ENCODE data around the gene CREB3L2. TPM values are rescaled to one million over a fixed set of nuclear protein-coding genes. Genes with fewer than 3 reads are reported as not detected.
A peak's percentile ranks its signal among the peaks of the same experiment; 100 is the strongest.

Gene CREB3L2
- total RNA-seq, 1 experiment from 2014 or later, result 60.6 TPM

- H3K36me3 Mint-ChIP-seq, result peaks cover 63% of the 10 kb centered on the region
- H3K27me3 Mint-ChIP-seq (ENCODE audit: low read depth), result peaks cover 3% of the 10 kb centered on the region; the same call in 1 of the 2 replicates
- DNase-seq (ENCODE audit: low spot score), result no peak
- H3K4me1 Mint-ChIP-seq, result peaks cover 23% of the 10 kb centered on the region
- no peak overlapping the region for H3K27ac Mint-ChIP-seq
- TF ChIP-seq ZSCAN18 (CRISPR knock-in tag; IDR thresholded peaks at IDR 0.05) (no peak), ZNF671 (CRISPR knock-in tag; IDR thresholded peaks at IDR 0.05) (no peak), ZNF416 (CRISPR knock-in tag; IDR thresholded peaks at IDR 0.05) (no peak)
- no peak for ATAC-seq
- peaks cover 72% of the 10 kb centered on the region for H3K9me3 Mint-ChIP-seq
- POLR2A ChIA-PET, result no interaction called here
- CTCF ChIA-PET, result no interaction called here
- H3K4me3 Mint-ChIP-seq, result no peak overlapping the region
Observed at GRCh38 chr7:138036135-138036534, 34.2 kb upstream of the CREB3L2 start.

- H3K27ac Mint-ChIP-seq, result no peak overlapping the region
- peaks cover 34% of the 10 kb centered on the region for H3K36me3 Mint-ChIP-seq
- H3K9me3 Mint-ChIP-seq, result peaks cover 43% of the 10 kb centered on the region
- ATAC-seq (no peak; the same call in 1 of the 2 replicates), DNase-seq (ENCODE audit: low spot score) (no peak)
- peaks cover 46% of the 10 kb centered on the region for H3K4me1 Mint-ChIP-seq
- no peak overlapping the region for H3K4me3 Mint-ChIP-seq
- TF ChIP-seq NFYB (CRISPR knock-in tag; conservative IDR thresholded peaks at IDR 0.05; ENCODE audit: low read depth) (no peak), E2F1 (CRISPR knock-in tag; IDR thresholded peaks at IDR 0.05) (no peak)
- peaks cover 3% of the 10 kb centered on the region; the same call in 1 of the 2 replicates for H3K27me3 Mint-ChIP-seq (ENCODE audit: low read depth)
- CTCF ChIA-PET, result interaction anchor here (0.8 to 1.3 kb wide), 2 partner anchors 24 to 31 kb away, joined by 3 read pairs; partner anchors contain the start of gene CREB3L2
- POLR2A ChIA-PET, result no interaction called here
Observed at GRCh38 chr7:138033241-138033640, 31.4 kb upstream of the CREB3L2 start.

GRCh38 chr7:138032770-138033169 lies 30.9 kb upstream of the CREB3L2 start:
- H3K36me3 Mint-ChIP-seq, result peaks cover 32% of the 10 kb centered on the region
- ATAC-seq (peak; percentile 43; the same call in 1 of the 2 replicates), DNase-seq (ENCODE audit: low spot score) (no peak)
- ChIA-PET CTCF (interaction anchor here (0.8 to 1.3 kb wide), 2 partner anchors 24 to 31 kb away, joined by 3 read pairs; partner anchors contain the start of gene CREB3L2), POLR2A (no interaction called here)
- H3K27ac Mint-ChIP-seq, result no peak overlapping the region
- peaks cover 42% of the 10 kb centered on the region for H3K9me3 Mint-ChIP-seq
- TF ChIP-seq USF2 (CRISPR knock-in tag; IDR thresholded peaks at IDR 0.05), result no peak
- TF ChIP-seq TP53 (CRISPR knock-in tag; IDR thresholded peaks at IDR 0.05), result no peak
- no peak for TF ChIP-seq CDX4 (CRISPR knock-in tag; IDR thresholded peaks at IDR 0.05; ENCODE audit: borderline replicate concordance)
- TF ChIP-seq ZNF138 (CRISPR knock-in tag; conservative IDR thresholded peaks at IDR 0.05), result no peak
- TF ChIP-seq ZNF671 (CRISPR knock-in tag; IDR thresholded peaks at IDR 0.05), result no peak
- no peak for TF ChIP-seq NFE2L1 (CRISPR knock-in tag; IDR thresholded peaks at IDR 0.05)
- H3K4me1 Mint-ChIP-seq, result peaks cover 51% of the 10 kb centered on the region
- H3K4me3 Mint-ChIP-seq, result no peak overlapping the region
- peaks cover 3% of the 10 kb centered on the region; the same call in 1 of the 2 replicates for H3K27me3 Mint-ChIP-seq (ENCODE audit: low read depth)

GRCh38 chr7:138032186-138032585 lies 30.3 kb upstream of the CREB3L2 start:
- Mint-ChIP-seq H3K9me3 (peaks cover 39% of the 10 kb centered on the region), H3K4me3 (no peak overlapping the region), H3K27ac (no peak overlapping the region; the same call in 1 of the 2 replicates), H3K4me1 (peaks cover 57% of the 10 kb centered on the region), H3K36me3 (peaks cover 29% of the 10 kb centered on the region), H3K27me3 (ENCODE audit: low read depth) (peaks cover 3% of the 10 kb centered on the region; the same call in 1 of the 2 replicates)
- no peak for DNase-seq (ENCODE audit: low spot score)
- ChIA-PET POLR2A (no interaction called here), CTCF (interaction anchor here (0.8 to 1.3 kb wide), 2 partner anchors 23 to 30 kb away, joined by 3 read pairs; partner anchors contain the start of gene CREB3L2)
- no peak for ATAC-seq
- TF ChIP-seq STAT6 (CRISPR knock-in tag; conservative IDR thresholded peaks at IDR 0.05; ENCODE audit: low read depth) (no peak), NFE2L1 (CRISPR knock-in tag; IDR thresholded peaks at IDR 0.05) (no peak), TCF7 (CRISPR knock-in tag; IDR thresholded peaks at IDR 0.05; ENCODE audit: low read depth) (no peak), SOX15 (CRISPR knock-in tag; IDR thresholded peaks at IDR 0.05) (no peak), IRF2 (CRISPR knock-in tag; IDR thresholded peaks at IDR 0.05; ENCODE audit: borderline replicate concordance, low read depth) (no peak), ETV6 (CRISPR knock-in tag; IDR thresholded peaks at IDR 0.05) (no peak), GTF2I (CRISPR knock-in tag; conservative IDR thresholded peaks at IDR 0.05) (no peak), ATF1 (CRISPR knock-in tag; IDR thresholded peaks at IDR 0.05) (no peak), KAT7 (CRISPR knock-in tag; IDR thresholded peaks at IDR 0.05; ENCODE audit: borderline replicate concordance) (no peak), RORB (CRISPR knock-in tag; IDR thresholded peaks at IDR 0.05) (no peak), NR2C2 (CRISPR knock-in tag; IDR thresholded peaks at IDR 0.05) (no peak), ZNF317 (CRISPR knock-in tag; IDR thresholded peaks at IDR 0.05; ENCODE audit: borderline replicate concordance, low read depth) (no peak)
